Effector memory CD8-positive, alpha-beta T cell (primary cell): ENCODE data around the gene KLHL33.

Experiments
- ATAC-seq: fragments of 150-1000 bp; cut with Tn5 transposase; replicated peaks from 2 replicates; pipeline ENCODE4 v1.10.0; 2021; ENCODE audit warnings: mild to moderate bottlenecking, moderate library complexity
- DNase-seq, 3 experiments: peaks; one replicate each; pipeline ENCODE4 v3.0.0; 2021
- H3K27ac Mint-ChIP-seq, 2 donors: one replicate each; pipeline ENCODE4 v1.8.0; 2022; ENCODE audit warnings: mild to moderate bottlenecking in 2 of 2, mixed read lengths in 2 of 2, moderate library complexity in 2 of 2
- H3K27me3 Mint-ChIP-seq, 2 donors: one replicate each; pipeline ENCODE4 v1.8.0; 2022; ENCODE audit warnings: mixed read lengths in 2 of 2
- H3K36me3 Mint-ChIP-seq: one replicate; pipeline ENCODE4 v1.8.0; 2022; ENCODE audit warnings: mild to moderate bottlenecking, moderate library complexity, mixed read lengths; ENCODE audit not compliant: insufficient read depth
- H3K4me1 Mint-ChIP-seq, 2 donors: one replicate each; pipeline ENCODE4 v1.8.0; 2022; ENCODE audit warnings: low read depth in 2 of 2, mixed read lengths in 2 of 2
- H3K4me3 Mint-ChIP-seq, 2 donors: one replicate each; pipeline ENCODE4 v1.8.0; 2022; ENCODE audit warnings: mild to moderate bottlenecking in 2 of 2, mixed read lengths in 2 of 2, moderate library complexity in 2 of 2
- H3K9me3 Mint-ChIP-seq, 2 donors: one replicate each; pipeline ENCODE4 v1.8.0; 2022; ENCODE audit warnings: mixed read lengths in 2 of 2

Gene KLHL33

GRCh38 chr14:20436363-20436755, 393 bp upstream of the KLHL33 start:
- DNase-seq (no peak), ATAC-seq (no peak)
- peaks cover 6 to 7% of the 10 kb centered on the region in 2 donors for H3K4me1 Mint-ChIP-seq
- H3K27me3 Mint-ChIP-seq = peaks cover 0 to 7% of the 10 kb centered on the region in 2 donors
- no peaks in the 10 kb centered on the region for H3K36me3 Mint-ChIP-seq
- no peak overlapping the region for H3K4me3 Mint-ChIP-seq
- H3K27ac Mint-ChIP-seq = no peak overlapping the region
- no peaks in the 10 kb centered on the region for H3K9me3 Mint-ChIP-seq

- Mint-ChIP-seq H3K27me3 (peaks cover 0 to 7% of the 10 kb centered on the region in 2 donors), H3K36me3 (no peaks in the 10 kb centered on the region), H3K4me1 (no peaks in the 10 kb centered on the region), H3K27ac (no peak overlapping the region), H3K4me3 (no peak overlapping the region), H3K9me3 (no peaks in the 10 kb centered on the region)
- ATAC-seq (no peak), DNase-seq (no peak)
Observed at GRCh38 chr14:20434701-20435581, 1.0 kb downstream of the KLHL33 start.

GRCh38 chr14:20429801-20430669, 5.9 kb downstream of the KLHL33 start:
- H3K27me3 Mint-ChIP-seq = no peaks in the 10 kb centered on the region
- ATAC-seq (no peak), DNase-seq (no peak)
- peaks cover 9 to 11% of the 10 kb centered on the region in 2 donors for H3K4me1 Mint-ChIP-seq
- H3K4me3 Mint-ChIP-seq = no peak overlapping the region
- no peaks in the 10 kb centered on the region for H3K9me3 Mint-ChIP-seq
- H3K27ac Mint-ChIP-seq = peak overlapping the region in 1 of 2 donors; percentile 81
- H3K36me3 Mint-ChIP-seq = no peaks in the 10 kb centered on the region

- H3K36me3 Mint-ChIP-seq = no peaks in the 10 kb centered on the region
- peaks cover 9 to 11% of the 10 kb centered on the region in 2 donors for H3K4me1 Mint-ChIP-seq
- DNase-seq (no peak), ATAC-seq (no peak)
- H3K27ac Mint-ChIP-seq = peak overlapping the region; percentile 81 to 84
- no peaks in the 10 kb centered on the region for H3K27me3 Mint-ChIP-seq
- H3K9me3 Mint-ChIP-seq = no peaks in the 10 kb centered on the region
- peak overlapping the region; percentile 30 to 45 for H3K4me3 Mint-ChIP-seq
Observed at GRCh38 chr14:20428802-20429201, 7.2 kb downstream of the KLHL33 start.

GRCh38 chr14:20428010-20428365, 8.0 kb downstream of the KLHL33 start:
- H3K4me3 Mint-ChIP-seq = peak overlapping the region; percentile 11 to 42
- H3K4me1 Mint-ChIP-seq = peaks cover 9 to 11% of the 10 kb centered on the region in 2 donors
- no peak for ATAC-seq

GRCh38 chr14:20427231-20428009, 8.5 kb downstream of the KLHL33 start:
- Mint-ChIP-seq H3K27ac (peak overlapping the region; percentile 81 to 84), H3K36me3 (no peaks in the 10 kb centered on the region), H3K4me1 (peaks cover 9 to 11% of the 10 kb centered on the region in 2 donors)

More at GRCh38 chr14:20428010-20428365, 8.0 kb downstream of the KLHL33 start:
- no peak for DNase-seq
- no peaks in the 10 kb centered on the region for H3K27me3 Mint-ChIP-seq
- no peaks in the 10 kb centered on the region for H3K9me3 Mint-ChIP-seq
- no peaks in the 10 kb centered on the region for H3K36me3 Mint-ChIP-seq
- peak overlapping the region; percentile 81 to 84 for H3K27ac Mint-ChIP-seq

GRCh38 chr14:20424851-20425250, 11.1 kb downstream of the KLHL33 start:
- Mint-ChIP-seq H3K4me3 (no peak overlapping the region), H3K27me3 (no peaks in the 10 kb centered on the region), H3K36me3 (no peaks in the 10 kb centered on the region), H3K27ac (no peak overlapping the region), H3K4me1 (peaks cover 9 to 11% of the 10 kb centered on the region in 2 donors), H3K9me3 (no peaks in the 10 kb centered on the region)
- DNase-seq (no peak), ATAC-seq (no peak)

More at GRCh38 chr14:20427231-20428009, 8.5 kb downstream of the KLHL33 start:
- Mint-ChIP-seq H3K9me3 (no peaks in the 10 kb centered on the region), H3K4me3 (peak overlapping the region; percentile 11 to 42), H3K27me3 (no peaks in the 10 kb centered on the region)
- DNase-seq = no peak
- peak; percentile 41 for ATAC-seq

GRCh38 chr14:20422886-20423285, 13.1 kb downstream of the KLHL33 start:
- Mint-ChIP-seq H3K36me3 (no peaks in the 10 kb centered on the region), H3K27me3 (no peaks in the 10 kb centered on the region), H3K4me1 (peaks cover 6 to 8% of the 10 kb centered on the region in 2 donors), H3K27ac (no peak overlapping the region), H3K4me3 (no peak overlapping the region), H3K9me3 (no peaks in the 10 kb centered on the region)
- DNase-seq (no peak), ATAC-seq (no peak)

- H3K4me1 Mint-ChIP-seq = no peaks in the 10 kb centered on the region
- H3K27ac Mint-ChIP-seq = no peak overlapping the region
- no peaks in the 10 kb centered on the region for H3K9me3 Mint-ChIP-seq
- ATAC-seq (no peak), DNase-seq (no peak)
- H3K36me3 Mint-ChIP-seq = no peaks in the 10 kb centered on the region
- no peak overlapping the region for H3K4me3 Mint-ChIP-seq
- H3K27me3 Mint-ChIP-seq = no peaks in the 10 kb centered on the region
Observed at GRCh38 chr14:20421267-20421666, 14.7 kb downstream of the KLHL33 start.

GRCh38 chr14:20419419-20419818, 16.5 kb downstream of the KLHL33 start:
- peaks cover 2 to 5% of the 10 kb centered on the region in 2 donors for H3K4me1 Mint-ChIP-seq
- no peak overlapping the region for H3K4me3 Mint-ChIP-seq
- ATAC-seq (no peak), DNase-seq (no peak)
- H3K36me3 Mint-ChIP-seq = no peaks in the 10 kb centered on the region
- no peak overlapping the region for H3K27ac Mint-ChIP-seq
- no peaks in the 10 kb centered on the region for H3K9me3 Mint-ChIP-seq
- no peaks in the 10 kb centered on the region for H3K27me3 Mint-ChIP-seq

- H3K27me3 Mint-ChIP-seq = no peaks in the 10 kb centered on the region
- no peak overlapping the region for H3K27ac Mint-ChIP-seq
- H3K9me3 Mint-ChIP-seq = no peaks in the 10 kb centered on the region
- peaks cover 6 to 13% of the 10 kb centered on the region in 2 donors for H3K4me1 Mint-ChIP-seq
- H3K36me3 Mint-ChIP-seq = peaks cover 3% of the 10 kb centered on the region
- ATAC-seq = no peak
- H3K4me3 Mint-ChIP-seq = no peak overlapping the region
- DNase-seq = no peak
Observed at GRCh38 chr14:20418501-20418909, 17.5 kb downstream of the KLHL33 start.

GRCh38 chr14:20417250-20418186, 18.4 kb downstream of the KLHL33 start:
- Mint-ChIP-seq H3K36me3 (peaks cover 5% of the 10 kb centered on the region), H3K27me3 (no peaks in the 10 kb centered on the region)

More at GRCh38 chr14:20417250-20418186, 18.4 kb downstream of the KLHL33 start:
- ATAC-seq (no peak), DNase-seq (no peak)
- Mint-ChIP-seq H3K4me1 (peaks cover 11 to 18% of the 10 kb centered on the region in 2 donors), H3K27ac (no peak overlapping the region), H3K4me3 (no peak overlapping the region), H3K9me3 (no peaks in the 10 kb centered on the region)
